Measurements from ENCODE around the gene SLBP. TPM values are rescaled to one million over a fixed set of nuclear protein-coding genes. Genes with fewer than 3 reads are reported as not detected.
A peak's percentile ranks its signal among the peaks of the same experiment; 100 is the strongest.

SLBP gene
- total and polyA plus RNA-seq, 2 donors (not counting 1 experiment from before 2014, with no cell fraction given), result 49.7 to 108 TPM

DNA sequence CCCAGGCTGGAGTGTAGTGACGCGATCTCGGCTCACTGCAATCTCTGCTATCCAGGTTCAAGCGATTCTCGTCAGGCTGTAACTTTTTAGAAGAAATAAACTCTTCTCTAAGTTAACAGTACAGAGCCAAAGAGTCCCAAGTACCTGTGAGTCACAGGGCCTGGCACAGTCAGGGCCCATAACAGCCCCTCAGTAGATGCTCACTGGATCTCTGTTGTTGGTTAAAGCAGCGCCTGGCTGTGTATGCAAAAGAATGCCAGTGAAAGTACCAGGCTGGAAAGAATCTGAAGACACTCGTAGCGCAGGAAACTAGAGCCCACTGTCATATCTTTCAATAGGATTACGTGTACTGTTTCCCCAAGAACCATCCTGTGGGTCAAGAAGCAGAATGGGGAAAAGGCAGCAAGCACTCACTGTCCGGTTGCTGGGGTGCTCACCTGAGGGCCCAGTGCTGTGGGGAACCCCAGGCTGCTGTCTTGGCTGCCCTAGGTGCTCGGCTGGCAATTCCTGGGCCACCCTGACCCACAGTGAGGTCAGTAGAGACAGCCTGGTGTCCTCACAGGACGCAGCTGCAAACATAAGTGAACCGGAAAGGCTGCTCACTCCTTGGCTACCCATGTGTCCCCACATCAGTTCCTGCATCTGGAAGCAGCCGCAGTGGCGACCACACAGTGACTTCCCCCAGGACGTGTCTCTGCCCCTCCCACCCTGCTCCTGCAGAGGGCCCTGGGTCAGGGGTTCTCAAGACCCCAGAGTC, 3.1 kb upstream of the SLBP start:
- peaks cover 51% of the 10 kb centered on the region for H3K79me2 ChIP-seq (ENCODE audit: control insufficient read depth, insufficient read depth, low read length)
- H3K27me3 ChIP-seq (ENCODE audit: control insufficient read depth, insufficient read depth, low read length), result no peaks in the 10 kb centered on the region
- TF ChIP-seq EZH2 (IDR thresholded peaks at IDR 0.05; ENCODE audit: low read length, missing control alignments), result no peak
- TF ChIP-seq, protein P1, sequence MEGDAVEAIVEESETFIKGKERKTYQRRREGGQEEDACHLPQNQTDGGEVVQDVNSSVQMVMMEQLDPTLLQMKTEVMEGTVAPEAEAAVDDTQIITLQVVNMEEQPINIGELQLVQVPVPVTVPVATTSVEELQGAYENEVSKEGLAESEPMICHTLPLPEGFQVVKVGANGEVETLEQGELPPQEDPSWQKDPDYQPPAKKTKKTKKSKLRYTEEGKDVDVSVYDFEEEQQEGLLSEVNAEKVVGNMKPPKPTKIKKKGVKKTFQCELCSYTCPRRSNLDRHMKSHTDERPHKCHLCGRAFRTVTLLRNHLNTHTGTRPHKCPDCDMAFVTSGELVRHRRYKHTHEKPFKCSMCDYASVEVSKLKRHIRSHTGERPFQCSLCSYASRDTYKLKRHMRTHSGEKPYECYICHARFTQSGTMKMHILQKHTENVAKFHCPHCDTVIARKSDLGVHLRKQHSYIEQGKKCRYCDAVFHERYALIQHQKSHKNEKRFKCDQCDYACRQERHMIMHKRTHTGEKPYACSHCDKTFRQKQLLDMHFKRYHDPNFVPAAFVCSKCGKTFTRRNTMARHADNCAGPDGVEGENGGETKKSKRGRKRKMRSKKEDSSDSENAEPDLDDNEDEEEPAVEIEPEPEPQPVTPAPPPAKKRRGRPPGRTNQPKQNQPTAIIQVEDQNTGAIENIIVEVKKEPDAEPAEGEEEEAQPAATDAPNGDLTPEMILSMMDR (conservative IDR thresholded peaks at IDR 0.05 in 1 of 2, IDR thresholded peaks at IDR 0.05 in 1 of 2; ENCODE audit: low read depth in 1 of 2, low read length in 2 of 2), result no peak
- H3K4me1 ChIP-seq (ENCODE audit: control insufficient read depth, extremely low read depth, insufficient read depth, low read length), result peaks cover 10% of the 10 kb centered on the region
- DNase-seq (ENCODE audit: low read depth in 2 of 2), result no peak
- no peak overlapping the region for H3K4me3 ChIP-seq (replicated peaks in 1 of 4; ENCODE audit: control extremely low read depth in 1 of 4, insufficient read depth in 1 of 4, low read depth in 3 of 4, low read length in 4 of 4)
- H2AFZ ChIP-seq (ENCODE audit: low read length), result no peak overlapping the region
- H3K9me3 ChIP-seq (ENCODE audit: control insufficient read depth, insufficient read depth, low read depth, low read length), result no peaks in the 10 kb centered on the region
- H3K9ac ChIP-seq (ENCODE audit: insufficient read depth, low read length), result no peak overlapping the region
- H3K27ac ChIP-seq (ENCODE audit: insufficient read depth, low read length), result no peak overlapping the region
- peaks cover 14% of the 10 kb centered on the region for H3K36me3 ChIP-seq (ENCODE audit: control insufficient read depth, insufficient read depth, low read length)
- no peak overlapping the region for H3K4me2 ChIP-seq (ENCODE audit: extremely low read depth, insufficient read depth, low read length)
- no peaks in the 10 kb centered on the region for H4K20me1 ChIP-seq (ENCODE audit: control insufficient read depth, extremely low read depth, insufficient read depth, low read length)

DNA sequence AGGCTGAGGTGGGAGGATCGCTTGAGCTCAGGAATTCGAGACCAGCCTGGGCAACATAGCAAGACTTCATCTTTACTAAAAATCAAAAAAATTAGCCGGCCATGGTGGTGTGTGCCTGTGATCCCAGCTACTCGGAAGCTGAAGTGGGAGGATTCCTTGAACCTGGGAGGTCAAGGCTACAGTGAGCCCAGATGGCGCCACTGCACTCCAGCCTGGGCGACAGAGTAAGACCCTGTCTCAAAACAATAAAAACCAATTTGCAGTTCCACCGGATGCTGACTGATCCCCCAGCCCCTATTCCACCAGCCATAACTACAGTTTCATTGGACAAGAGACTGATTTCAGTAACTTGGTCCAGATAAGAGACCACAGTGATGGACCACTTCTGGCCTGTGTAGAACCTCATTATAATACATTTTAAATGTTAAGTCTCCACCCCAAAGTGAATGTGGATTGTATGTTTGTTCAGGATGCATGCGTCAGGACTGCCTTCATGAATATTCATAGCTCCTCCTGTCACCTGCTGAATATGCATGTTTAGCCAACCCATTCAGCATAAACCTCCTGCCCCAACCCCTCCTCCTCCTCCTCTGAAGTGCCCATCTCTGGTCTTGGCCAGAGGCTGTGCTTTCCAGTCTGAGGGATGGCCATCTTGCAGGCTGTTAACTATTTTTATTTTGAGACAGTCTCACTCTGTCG, 2.3 kb upstream of the SLBP start:
- TF ChIP-seq, protein P1 (conservative IDR thresholded peaks at IDR 0.05 in 1 of 2, IDR thresholded peaks at IDR 0.05 in 1 of 2; ENCODE audit: low read depth in 1 of 2, low read length in 2 of 2), result no peak
- TF ChIP-seq EZH2 (IDR thresholded peaks at IDR 0.05; ENCODE audit: low read length, missing control alignments), result no peak
- peak in 1 of 2 donors; percentile 38 for DNase-seq (ENCODE audit: low read depth in 2 of 2)
- Histone ChIP-seq H3K27me3 (ENCODE audit: control insufficient read depth, insufficient read depth, low read length) (no peaks in the 10 kb centered on the region), H3K79me2 (ENCODE audit: control insufficient read depth, insufficient read depth, low read length) (peaks cover 51% of the 10 kb centered on the region), H4K20me1 (ENCODE audit: control insufficient read depth, extremely low read depth, insufficient read depth, low read length) (no peaks in the 10 kb centered on the region), H2AFZ (ENCODE audit: low read length) (no peak overlapping the region), H3K4me2 (ENCODE audit: extremely low read depth, insufficient read depth, low read length) (no peak overlapping the region), H3K9ac (ENCODE audit: insufficient read depth, low read length) (no peak overlapping the region), H3K27ac (ENCODE audit: insufficient read depth, low read length) (no peak overlapping the region), H3K9me3 (ENCODE audit: control insufficient read depth, insufficient read depth, low read depth, low read length) (no peaks in the 10 kb centered on the region), H3K4me1 (ENCODE audit: control insufficient read depth, extremely low read depth, insufficient read depth, low read length) (peaks cover 3% of the 10 kb centered on the region), H3K36me3 (ENCODE audit: control insufficient read depth, insufficient read depth, low read length) (peaks cover 17% of the 10 kb centered on the region), H3K4me3 (replicated peaks in 1 of 4; ENCODE audit: control extremely low read depth in 1 of 4, insufficient read depth in 1 of 4, low read depth in 3 of 4, low read length in 4 of 4) (no peak overlapping the region)

DNA sequence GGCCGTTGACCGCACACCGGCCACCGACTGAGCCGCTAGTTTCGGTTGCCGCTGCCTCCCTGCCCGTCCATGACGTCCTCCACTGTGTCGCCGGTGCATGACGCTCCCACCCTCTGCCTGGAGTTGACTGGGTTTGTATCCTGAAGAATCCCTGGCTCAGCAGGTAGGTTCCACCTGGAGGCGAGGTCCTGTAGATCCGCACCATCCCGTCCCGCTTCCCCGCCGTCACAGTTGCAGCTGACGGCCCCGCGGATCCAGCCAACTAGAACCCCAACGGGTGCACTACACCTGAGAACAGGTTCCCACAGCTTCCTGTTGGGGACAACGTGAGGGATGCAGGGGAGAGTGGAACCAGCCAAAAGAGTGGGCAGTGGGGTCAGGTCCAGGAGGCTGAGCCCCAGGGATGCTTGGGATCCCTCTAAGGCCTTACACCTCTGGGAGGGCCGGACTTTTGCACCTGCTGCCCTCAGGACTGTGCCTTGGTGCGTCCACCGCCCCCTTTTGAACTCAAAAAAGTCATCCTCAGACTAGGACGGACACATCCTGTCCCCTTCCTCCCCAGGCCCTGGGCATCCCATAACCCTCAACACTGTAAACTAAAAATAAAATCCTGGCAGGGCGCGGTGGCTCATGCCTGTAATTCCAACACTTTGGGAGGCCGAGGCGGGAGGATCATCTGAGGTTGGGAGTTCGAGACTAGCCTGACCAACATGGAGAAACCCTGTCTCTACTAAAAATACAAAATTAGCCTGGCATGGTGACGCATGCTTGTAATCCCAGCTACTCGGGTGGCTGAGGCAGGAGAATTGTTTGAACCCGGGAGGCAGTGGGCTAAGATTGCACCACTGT, 1.1 kb upstream of the SLBP start:
- TF ChIP-seq, protein P1 (conservative IDR thresholded peaks at IDR 0.05 in 1 of 2, IDR thresholded peaks at IDR 0.05 in 1 of 2; ENCODE audit: low read depth in 1 of 2, low read length in 2 of 2), result no peak
- TF ChIP-seq EZH2 (IDR thresholded peaks at IDR 0.05; ENCODE audit: low read length, missing control alignments), result no peak
- Histone ChIP-seq H2AFZ (ENCODE audit: low read length) (peak overlapping the region; percentile 63), H3K36me3 (ENCODE audit: control insufficient read depth, insufficient read depth, low read length) (peaks cover 13% of the 10 kb centered on the region), H3K4me1 (ENCODE audit: control insufficient read depth, extremely low read depth, insufficient read depth, low read length) (peaks cover 2% of the 10 kb centered on the region), H3K79me2 (ENCODE audit: control insufficient read depth, insufficient read depth, low read length) (peaks cover 53% of the 10 kb centered on the region), H3K9ac (ENCODE audit: insufficient read depth, low read length) (peak overlapping the region; percentile 99), H3K27me3 (ENCODE audit: control insufficient read depth, insufficient read depth, low read length) (no peaks in the 10 kb centered on the region), H3K27ac (ENCODE audit: insufficient read depth, low read length) (peak overlapping the region; percentile 95), H4K20me1 (ENCODE audit: control insufficient read depth, extremely low read depth, insufficient read depth, low read length) (no peaks in the 10 kb centered on the region), H3K9me3 (ENCODE audit: control insufficient read depth, insufficient read depth, low read depth, low read length) (no peaks in the 10 kb centered on the region), H3K4me3 (replicated peaks in 1 of 4; ENCODE audit: control extremely low read depth in 1 of 4, insufficient read depth in 1 of 4, low read depth in 3 of 4, low read length in 4 of 4) (peak overlapping the region; percentile 59 to 94 (median 84)), H3K4me2 (ENCODE audit: extremely low read depth, insufficient read depth, low read length) (peak overlapping the region; percentile 98)
- DNase-seq (ENCODE audit: low read depth in 2 of 2), result no peak

Data from fibroblast of lung (primary cell).